ENCODE data around the gene ABLIM3.

ABLIM3 gene

GRCh38 chr5:149121145-149121544, 20.1 kb upstream of the ABLIM3 start:
- H3K27ac ChIP-seq (ENCODE audit: low read length), result no peak overlapping the region
- H3K9me3 ChIP-seq (ENCODE audit: control insufficient read depth in 1 of 2, low read length in 2 of 2), result peaks cover 0 to 5% of the 10 kb centered on the region in 2 donors

GRCh38 chr5:149123211-149123610, 18.1 kb upstream of the ABLIM3 start:
- Histone ChIP-seq H3K27me3 (ENCODE audit: low read depth, low read length) (peaks cover 9% of the 10 kb centered on the region), H3K4me1 (ENCODE audit: control insufficient read depth in 1 of 2, insufficient read depth in 2 of 2, low read length in 2 of 2) (no peaks in the 10 kb centered on the region), H3K9me3 (ENCODE audit: control insufficient read depth in 1 of 2, low read length in 2 of 2) (peaks cover 0 to 5% of the 10 kb centered on the region in 2 donors), H3K36me3 (ENCODE audit: control insufficient read depth in 1 of 2, insufficient read depth in 2 of 2, low read length in 2 of 2) (no peaks in the 10 kb centered on the region), H3K27ac (ENCODE audit: low read length) (no peak overlapping the region), H3K4me3 (ENCODE audit: low read depth in 1 of 2, low read length in 2 of 2) (no peak overlapping the region)

More at GRCh38 chr5:149121145-149121544, 20.1 kb upstream of the ABLIM3 start:
- no peaks in the 10 kb centered on the region for H3K36me3 ChIP-seq (ENCODE audit: control insufficient read depth in 1 of 2, insufficient read depth in 2 of 2, low read length in 2 of 2)
- peaks cover 9% of the 10 kb centered on the region for H3K27me3 ChIP-seq (ENCODE audit: low read depth, low read length)
- no peak overlapping the region for H3K4me3 ChIP-seq (ENCODE audit: low read depth in 1 of 2, low read length in 2 of 2)
- no peaks in the 10 kb centered on the region for H3K4me1 ChIP-seq (ENCODE audit: control insufficient read depth in 1 of 2, insufficient read depth in 2 of 2, low read length in 2 of 2)

GRCh38 chr5:149125386-149125891, 15.9 kb upstream of the ABLIM3 start:
- Histone ChIP-seq H3K9me3 (ENCODE audit: control insufficient read depth in 1 of 2, low read length in 2 of 2) (peaks cover 0 to 5% of the 10 kb centered on the region in 2 donors), H3K4me3 (ENCODE audit: low read depth in 1 of 2, low read length in 2 of 2) (no peak overlapping the region), H3K27ac (ENCODE audit: low read length) (no peak overlapping the region), H3K36me3 (ENCODE audit: control insufficient read depth in 1 of 2, insufficient read depth in 2 of 2, low read length in 2 of 2) (no peaks in the 10 kb centered on the region), H3K4me1 (ENCODE audit: control insufficient read depth in 1 of 2, insufficient read depth in 2 of 2, low read length in 2 of 2) (no peaks in the 10 kb centered on the region), H3K27me3 (ENCODE audit: low read depth, low read length) (peaks cover 5% of the 10 kb centered on the region)

- H3K4me3 ChIP-seq (ENCODE audit: low read depth in 1 of 2, low read length in 2 of 2), result no peak overlapping the region
- no peaks in the 10 kb centered on the region for H3K4me1 ChIP-seq (ENCODE audit: control insufficient read depth in 1 of 2, insufficient read depth in 2 of 2, low read length in 2 of 2)
- peaks cover 5% of the 10 kb centered on the region for H3K27me3 ChIP-seq (ENCODE audit: low read depth, low read length)
- peaks cover 0 to 5% of the 10 kb centered on the region in 2 donors for H3K9me3 ChIP-seq (ENCODE audit: control insufficient read depth in 1 of 2, low read length in 2 of 2)
- no peaks in the 10 kb centered on the region for H3K36me3 ChIP-seq (ENCODE audit: control insufficient read depth in 1 of 2, insufficient read depth in 2 of 2, low read length in 2 of 2)
- H3K27ac ChIP-seq (ENCODE audit: low read length), result no peak overlapping the region
Observed at GRCh38 chr5:149126906-149127305, 14.4 kb upstream of the ABLIM3 start.

- Histone ChIP-seq H3K4me1 (ENCODE audit: control insufficient read depth in 1 of 2, insufficient read depth in 2 of 2, low read length in 2 of 2) (no peaks in the 10 kb centered on the region), H3K4me3 (ENCODE audit: low read depth in 1 of 2, low read length in 2 of 2) (no peak overlapping the region), H3K27me3 (ENCODE audit: low read depth, low read length) (peaks cover 5% of the 10 kb centered on the region), H3K36me3 (ENCODE audit: control insufficient read depth in 1 of 2, insufficient read depth in 2 of 2, low read length in 2 of 2) (no peaks in the 10 kb centered on the region), H3K9me3 (ENCODE audit: control insufficient read depth in 1 of 2, low read length in 2 of 2) (peaks cover 0 to 5% of the 10 kb centered on the region in 2 donors), H3K27ac (ENCODE audit: low read length) (no peak overlapping the region)
Observed at GRCh38 chr5:149127394-149127955, 13.8 kb upstream of the ABLIM3 start.

GRCh38 chr5:149128023-149128875, 13.0 kb upstream of the ABLIM3 start:
- Histone ChIP-seq H3K9me3 (ENCODE audit: control insufficient read depth in 1 of 2, low read length in 2 of 2) (no peaks in the 10 kb centered on the region), H3K27me3 (ENCODE audit: low read depth, low read length) (peaks cover 5% of the 10 kb centered on the region), H3K4me1 (ENCODE audit: control insufficient read depth in 1 of 2, insufficient read depth in 2 of 2, low read length in 2 of 2) (no peaks in the 10 kb centered on the region), H3K4me3 (ENCODE audit: low read depth in 1 of 2, low read length in 2 of 2) (no peak overlapping the region), H3K27ac (ENCODE audit: low read length) (no peak overlapping the region), H3K36me3 (ENCODE audit: control insufficient read depth in 1 of 2, insufficient read depth in 2 of 2, low read length in 2 of 2) (no peaks in the 10 kb centered on the region)

- H3K27ac ChIP-seq (ENCODE audit: low read length), result no peak overlapping the region
- H3K27me3 ChIP-seq (ENCODE audit: low read depth, low read length), result peaks cover 5% of the 10 kb centered on the region
- H3K4me3 ChIP-seq (ENCODE audit: low read depth in 1 of 2, low read length in 2 of 2), result no peak overlapping the region
- H3K9me3 ChIP-seq (ENCODE audit: control insufficient read depth in 1 of 2, low read length in 2 of 2), result no peaks in the 10 kb centered on the region
- no peaks in the 10 kb centered on the region for H3K36me3 ChIP-seq (ENCODE audit: control insufficient read depth in 1 of 2, insufficient read depth in 2 of 2, low read length in 2 of 2)
- no peaks in the 10 kb centered on the region for H3K4me1 ChIP-seq (ENCODE audit: control insufficient read depth in 1 of 2, insufficient read depth in 2 of 2, low read length in 2 of 2)
Observed at GRCh38 chr5:149129181-149129580, 12.1 kb upstream of the ABLIM3 start.

DNA sequence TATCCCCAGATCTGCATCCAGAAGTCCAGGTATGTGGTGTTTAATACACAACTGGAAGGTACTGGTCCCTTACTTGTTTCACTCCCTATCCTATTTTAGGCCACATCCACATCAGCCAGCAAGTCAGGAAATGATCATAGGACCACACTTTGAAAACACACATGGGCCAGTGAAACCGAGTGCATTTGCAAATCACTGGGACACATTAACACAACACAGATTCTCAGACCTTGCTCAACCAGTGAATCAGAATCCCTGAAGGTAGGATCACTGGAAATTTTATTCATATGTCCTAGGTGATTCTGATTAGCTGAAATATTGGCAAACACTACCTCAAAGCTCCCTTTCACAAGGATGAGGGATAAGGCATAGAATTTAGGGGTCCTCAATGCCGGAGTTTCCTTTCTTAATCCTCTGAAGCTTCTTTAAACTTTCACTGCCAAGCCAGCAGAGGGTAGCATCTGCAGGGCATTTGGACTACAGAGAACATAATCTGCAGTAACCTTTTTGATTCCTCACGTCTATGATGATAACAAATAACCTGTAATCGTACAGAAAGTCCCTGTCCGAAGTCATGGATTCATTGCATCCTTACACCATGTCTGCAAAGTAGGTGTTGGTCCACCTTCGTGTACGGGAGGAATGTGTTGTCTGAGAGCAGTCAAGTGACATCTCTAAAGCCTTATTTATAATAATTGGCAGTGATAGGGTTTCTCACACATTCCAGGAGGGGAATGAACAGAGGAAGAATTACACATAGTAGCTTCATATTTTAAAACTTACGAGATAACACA, 11.0 kb upstream of the ABLIM3 start:
- H3K27ac ChIP-seq (ENCODE audit: low read length), result no peak overlapping the region
- H3K36me3 ChIP-seq (ENCODE audit: control insufficient read depth in 1 of 2, insufficient read depth in 2 of 2, low read length in 2 of 2), result peaks cover 0 to 5% of the 10 kb centered on the region in 2 donors

DNA sequence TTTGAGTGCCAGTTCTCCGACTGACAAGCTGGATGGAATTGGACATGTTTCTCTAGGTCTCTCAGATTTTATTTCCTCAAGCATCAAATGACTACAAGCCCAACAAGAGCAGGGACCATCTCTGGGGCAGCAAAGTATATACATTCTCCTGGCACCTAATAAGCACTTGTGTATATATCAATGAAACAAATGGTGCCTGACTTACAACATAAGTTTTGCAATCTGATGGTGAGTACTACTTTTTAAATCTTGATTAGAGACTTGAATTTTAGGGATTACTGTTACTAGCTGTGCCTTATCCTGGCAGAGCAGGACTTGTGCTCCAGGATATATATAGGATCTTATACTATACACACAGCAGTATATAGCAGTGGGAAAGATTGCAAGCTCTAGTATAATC, 8.8 kb upstream of the ABLIM3 start:
- Histone ChIP-seq H3K36me3 (ENCODE audit: control insufficient read depth in 1 of 2, insufficient read depth in 2 of 2, low read length in 2 of 2) (peaks cover 0 to 5% of the 10 kb centered on the region in 2 donors), H3K9me3 (ENCODE audit: control insufficient read depth in 1 of 2, low read length in 2 of 2) (no peaks in the 10 kb centered on the region), H3K27ac (ENCODE audit: low read length) (no peak overlapping the region), H3K4me1 (ENCODE audit: control insufficient read depth in 1 of 2, insufficient read depth in 2 of 2, low read length in 2 of 2) (no peaks in the 10 kb centered on the region), H3K27me3 (ENCODE audit: low read depth, low read length) (no peaks in the 10 kb centered on the region), H3K4me3 (ENCODE audit: low read depth in 1 of 2, low read length in 2 of 2) (no peak overlapping the region)

More for the DNA sequence above, 11.0 kb upstream of the ABLIM3 start:
- no peak overlapping the region for H3K4me3 ChIP-seq (ENCODE audit: low read depth in 1 of 2, low read length in 2 of 2)
- H3K27me3 ChIP-seq (ENCODE audit: low read depth, low read length), result peaks cover 5% of the 10 kb centered on the region
- H3K4me1 ChIP-seq (ENCODE audit: control insufficient read depth in 1 of 2, insufficient read depth in 2 of 2, low read length in 2 of 2), result no peaks in the 10 kb centered on the region
- no peaks in the 10 kb centered on the region for H3K9me3 ChIP-seq (ENCODE audit: control insufficient read depth in 1 of 2, low read length in 2 of 2)

DNA sequence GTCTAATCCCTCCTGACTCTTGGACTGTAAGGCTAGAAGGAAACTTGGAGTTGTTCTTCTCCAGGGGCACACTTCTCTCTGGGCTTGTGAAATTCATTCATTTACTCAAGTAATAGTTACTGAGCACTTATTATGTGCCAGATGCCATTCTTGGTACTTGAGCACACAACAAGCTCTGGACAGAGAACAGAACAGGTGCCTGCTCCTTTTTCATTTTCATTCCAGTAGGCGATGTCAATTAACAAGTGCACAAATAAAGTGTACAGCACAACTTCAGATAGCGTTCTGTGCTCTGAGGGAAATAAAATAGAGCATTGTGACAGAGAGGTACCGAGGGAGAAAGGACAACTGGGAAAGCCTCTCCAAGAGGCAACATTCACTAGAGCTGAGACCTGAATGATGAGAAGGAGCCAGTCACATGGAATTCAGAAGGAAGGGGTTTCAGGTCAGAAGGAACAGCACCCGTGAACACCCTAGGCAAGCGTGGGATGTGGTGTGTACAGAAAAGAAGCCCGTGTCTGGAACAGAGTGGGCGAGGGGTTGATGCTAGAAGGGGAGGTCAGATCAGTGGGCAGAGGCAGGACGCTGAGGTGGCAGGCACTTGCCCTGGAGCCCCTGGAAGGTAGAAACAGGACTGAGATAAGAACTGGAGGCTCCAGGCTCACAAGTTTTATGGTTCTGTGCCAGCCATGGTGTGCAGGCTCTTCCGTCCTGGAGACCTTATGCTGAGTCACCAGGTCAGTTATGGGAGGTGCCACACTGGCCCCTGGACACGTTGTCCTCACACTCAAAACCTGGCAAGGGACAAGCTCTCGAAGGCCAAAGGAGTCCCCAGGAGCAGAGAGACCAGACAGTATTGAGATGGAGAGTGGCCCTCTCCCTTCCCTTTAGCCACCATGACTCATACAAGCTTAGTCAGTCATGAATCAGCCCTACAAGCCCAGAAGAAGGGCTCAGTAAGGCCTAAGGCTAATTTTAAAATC, 7.2 kb upstream of the ABLIM3 start:
- H3K27ac ChIP-seq (ENCODE audit: low read length), result no peak overlapping the region
- H3K4me1 ChIP-seq (ENCODE audit: control insufficient read depth in 1 of 2, insufficient read depth in 2 of 2, low read length in 2 of 2), result no peaks in the 10 kb centered on the region

More for the DNA sequence above, 7.2 kb upstream of the ABLIM3 start:
- H3K4me3 ChIP-seq (ENCODE audit: low read depth in 1 of 2, low read length in 2 of 2), result no peak overlapping the region
- no peaks in the 10 kb centered on the region for H3K27me3 ChIP-seq (ENCODE audit: low read depth, low read length)
- H3K9me3 ChIP-seq (ENCODE audit: control insufficient read depth in 1 of 2, low read length in 2 of 2), result no peaks in the 10 kb centered on the region
- peaks cover 0 to 5% of the 10 kb centered on the region in 2 donors for H3K36me3 ChIP-seq (ENCODE audit: control insufficient read depth in 1 of 2, insufficient read depth in 2 of 2, low read length in 2 of 2)
